Vagina (tissue), 2 donors: ENCODE results near the gene TP73.

ENCODE experiments used
- POLR2A ChIP-seq, 2 donors: fragments of 450-650 bp; IDR thresholded peaks; one replicate each; pipeline ENCODE4 v1.6.1; 2017; ENCODE audit warnings: antibody characterized with exemption in 2 of 2, mild to moderate bottlenecking in 2 of 2, moderate library complexity in 2 of 2
- POLR2AphosphoS5 ChIP-seq, 2 donors: sonication (generic); formaldehyde crosslinking; IDR thresholded peaks; one replicate each; pipeline ENCODE4 v1.9.0; 2017; ENCODE audit warnings: antibody characterized with exemption in 2 of 2, mild to moderate bottlenecking in 2 of 2, low read depth in 1 of 2; ENCODE audit not compliant: insufficient read depth in 1 of 2
- TF ChIP-seq, protein P1 (sequence below), 3 experiments: fragments of 450-650 bp in 2 of 3; fragments of 200-600 bp in 1 of 3; sonication (generic) in 1 of 3; IDR thresholded peaks; one replicate each; pipeline ENCODE4 v1.5.1; 2017 to 2019; ENCODE audit warnings: antibody characterized with exemption in 3 of 3, mild to moderate bottlenecking in 2 of 3, moderate library complexity in 2 of 3

GRCh38 chr1:3680488-3681230 lies 28.3 kb downstream of the TP73 start:
- TF ChIP-seq, protein P1, sequence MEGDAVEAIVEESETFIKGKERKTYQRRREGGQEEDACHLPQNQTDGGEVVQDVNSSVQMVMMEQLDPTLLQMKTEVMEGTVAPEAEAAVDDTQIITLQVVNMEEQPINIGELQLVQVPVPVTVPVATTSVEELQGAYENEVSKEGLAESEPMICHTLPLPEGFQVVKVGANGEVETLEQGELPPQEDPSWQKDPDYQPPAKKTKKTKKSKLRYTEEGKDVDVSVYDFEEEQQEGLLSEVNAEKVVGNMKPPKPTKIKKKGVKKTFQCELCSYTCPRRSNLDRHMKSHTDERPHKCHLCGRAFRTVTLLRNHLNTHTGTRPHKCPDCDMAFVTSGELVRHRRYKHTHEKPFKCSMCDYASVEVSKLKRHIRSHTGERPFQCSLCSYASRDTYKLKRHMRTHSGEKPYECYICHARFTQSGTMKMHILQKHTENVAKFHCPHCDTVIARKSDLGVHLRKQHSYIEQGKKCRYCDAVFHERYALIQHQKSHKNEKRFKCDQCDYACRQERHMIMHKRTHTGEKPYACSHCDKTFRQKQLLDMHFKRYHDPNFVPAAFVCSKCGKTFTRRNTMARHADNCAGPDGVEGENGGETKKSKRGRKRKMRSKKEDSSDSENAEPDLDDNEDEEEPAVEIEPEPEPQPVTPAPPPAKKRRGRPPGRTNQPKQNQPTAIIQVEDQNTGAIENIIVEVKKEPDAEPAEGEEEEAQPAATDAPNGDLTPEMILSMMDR (IDR thresholded peaks at IDR 0.05): no peak
- TF ChIP-seq POLR2A (IDR thresholded peaks at IDR 0.05) (no peak), POLR2AphosphoS5 (IDR thresholded peaks at IDR 0.05; ENCODE audit: insufficient read depth in 1 of 2, low read depth in 1 of 2) (no peak)
